OCI-LY7 (cell line): ENCODE results near the gene NBL1. TPM values are rescaled to one million over a fixed set of nuclear protein-coding genes. Genes with fewer than 3 reads are reported as not detected.
"Not testable (repeated sequence)": the region's sequence is repeated elsewhere in the genome, so short reads cannot be mapped to it uniquely, and the experiment has no call there.

Experiments used
- BruUV-seq: library from RNA; stranded (reverse); fragments of 400-500 nt; replicated peaks from 2 replicates; lab custom pipeline; 2021; lab: Mats Ljungman, UMichigan
- CTCF ChIA-PET: fragments of 300-600 bp; sonication (Branson Sonifier 250); formaldehyde crosslinking; loops from one replicate; lab custom pipeline; 2022; ENCODE audit warnings: antibody characterized with exemption; ENCODE audit not compliant: unreplicated experiment; lab: Charles Lee
- POLR2A ChIA-PET: fragments of 300-600 bp; sonication (Branson Sonifier 250); formaldehyde crosslinking; loops from one replicate; lab custom pipeline; 2022; ENCODE audit warnings: antibody characterized with exemption; lab: Charles Lee
- DNase-seq: peaks from one replicate; pipeline ENCODE4 v3.0.0-alpha.2; 2015; ENCODE audit warnings: low spot score
- H2AFZ ChIP-seq: fragments of 200-600 bp; sonication (generic), shearing (Covaris generic); 2 replicates; pipeline ENCODE4 v1.6.1; 2014; ENCODE audit warnings: mild to moderate bottlenecking, antibody characterized with exemption, low read length, moderate library complexity
- H3K27ac ChIP-seq: fragments of 200-600 bp; sonication (generic); 2 replicates; pipeline ENCODE4 v1.5.1; 2014; ENCODE audit warnings: mixed run types, low read depth, mild to moderate bottlenecking, moderate library complexity, low read length, inconsistent platforms; ENCODE audit not compliant: poor library complexity, severe bottlenecking
- H3K36me3 ChIP-seq: fragments of 200-600 bp; sonication (generic); 2 replicates; pipeline ENCODE4 v1.6.1; 2014; ENCODE audit warnings: mild to moderate bottlenecking, antibody characterized with exemption, low read length, moderate library complexity, mixed read lengths; ENCODE audit not compliant: insufficient read depth
- H3K4me1 ChIP-seq: fragments of 200-600 bp; sonication (generic); 2 replicates; pipeline ENCODE4 v1.5.1; 2014; ENCODE audit warnings: mild to moderate bottlenecking, low read length; ENCODE audit not compliant: insufficient read depth, poor library complexity, severe bottlenecking
- H3K4me2 ChIP-seq: fragments of 200-600 bp; sonication (generic); 2 replicates; pipeline ENCODE4 v1.6.1; 2014; ENCODE audit warnings: mild to moderate bottlenecking, low read length
- H3K4me3 ChIP-seq: fragments of 200-600 bp; sonication (generic); 2 replicates; pipeline ENCODE4 v1.5.1; 2014; ENCODE audit warnings: mild to moderate bottlenecking, low read depth, low read length; ENCODE audit not compliant: poor library complexity, severe bottlenecking
- H3K79me2 ChIP-seq: fragments of 200-600 bp; sonication (generic); 2 replicates; pipeline ENCODE4 v1.6.1; 2016; ENCODE audit warnings: low read depth, mild to moderate bottlenecking, low read length, moderate library complexity, mixed read lengths; ENCODE audit not compliant: insufficient read depth
- H3K9me2 ChIP-seq: fragments of 200-600 bp; sonication (generic); 2 replicates; pipeline ENCODE4 v1.6.1; 2016; ENCODE audit warnings: mild to moderate bottlenecking, low read length, mixed read lengths; ENCODE audit not compliant: insufficient read depth
- H3K9me3 ChIP-seq: fragments of 200-600 bp; sonication (generic); 2 replicates; pipeline ENCODE4 v1.6.1; 2014; ENCODE audit warnings: mild to moderate bottlenecking, mixed run types, low read length, mixed read lengths
- H4K20me1 ChIP-seq: fragments of 200-600 bp; sonication (generic); 2 replicates; pipeline ENCODE4 v1.6.1; 2014; ENCODE audit warnings: mild to moderate bottlenecking, antibody characterized with exemption, low read length, moderate library complexity, mixed read lengths; ENCODE audit not compliant: insufficient read depth
- EZH2phosphoT487 ChIP-seq: fragments of 200-600 bp; sonication (generic); IDR thresholded peaks from 2 replicates; pipeline ENCODE4 v1.6.1; 2018; ENCODE audit warnings: low read depth, borderline replicate concordance, mild to moderate bottlenecking, mixed run types, antibody characterized with exemption, low read length, moderate library complexity, mixed read lengths
- intact Hi-C: fragments of 100-400 bp; cut with micrococcal nuclease; formaldehyde crosslinking; loops from one replicate; pipeline ENCODE4 v1.10.0; 2022; ENCODE audit not compliant: unreplicated experiment
- total RNA-seq, 2 experiments: library from RNA; depleted of rRNA in 1 of 2; stranded (reverse); fragments of >200 nt in 1 of 2; shearing (Covaris generic) in 1 of 2; gene quantifications; 2 replicates each; pipeline ENCODE4 v1.2.3, GENCODE V29; 2014 to 2022
- TF ChIP-seq, protein P1 (sequence below): fragments of 200-600 bp; sonication (generic); conservative IDR thresholded peaks from 2 replicates; pipeline ENCODE4 v1.5.1; 2014; ENCODE audit warnings: mild to moderate bottlenecking, antibody characterized with exemption, low read length, moderate library complexity, mixed read lengths

NBL1 gene
- total RNA-seq, 2 experiments from 2014 or later = not detected

DNA sequence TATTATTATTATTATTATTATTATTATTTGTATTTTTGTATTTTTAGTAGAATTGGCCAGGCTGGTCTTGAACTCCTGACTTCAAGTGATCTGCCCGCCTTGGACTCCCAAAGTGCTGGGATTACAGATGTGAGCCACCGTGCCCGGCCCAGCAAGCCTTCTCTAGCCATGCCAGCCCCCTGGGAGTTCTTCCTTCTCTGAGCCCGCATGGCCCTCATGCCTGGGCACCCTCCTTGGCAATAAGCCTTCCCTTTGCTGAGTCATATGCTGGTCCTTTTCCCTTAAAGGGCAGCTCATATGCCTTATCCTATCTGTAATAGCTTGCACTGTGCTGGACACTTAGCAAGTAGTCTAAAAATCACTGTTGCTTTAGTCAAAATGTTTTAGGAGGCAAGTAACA is 8.5 kb upstream of the NBL1 start:
- no peaks in the 10 kb centered on the region for H3K9me3 ChIP-seq
- no peaks in the 10 kb centered on the region for H3K36me3 ChIP-seq
- no peaks in the 10 kb centered on the region for H3K4me1 ChIP-seq
- no peak overlapping the region for H3K4me3 ChIP-seq
- ChIA-PET CTCF (no interaction called here), POLR2A (no interaction called here)
- H3K27ac ChIP-seq = no peak overlapping the region
- TF ChIP-seq, protein P1, sequence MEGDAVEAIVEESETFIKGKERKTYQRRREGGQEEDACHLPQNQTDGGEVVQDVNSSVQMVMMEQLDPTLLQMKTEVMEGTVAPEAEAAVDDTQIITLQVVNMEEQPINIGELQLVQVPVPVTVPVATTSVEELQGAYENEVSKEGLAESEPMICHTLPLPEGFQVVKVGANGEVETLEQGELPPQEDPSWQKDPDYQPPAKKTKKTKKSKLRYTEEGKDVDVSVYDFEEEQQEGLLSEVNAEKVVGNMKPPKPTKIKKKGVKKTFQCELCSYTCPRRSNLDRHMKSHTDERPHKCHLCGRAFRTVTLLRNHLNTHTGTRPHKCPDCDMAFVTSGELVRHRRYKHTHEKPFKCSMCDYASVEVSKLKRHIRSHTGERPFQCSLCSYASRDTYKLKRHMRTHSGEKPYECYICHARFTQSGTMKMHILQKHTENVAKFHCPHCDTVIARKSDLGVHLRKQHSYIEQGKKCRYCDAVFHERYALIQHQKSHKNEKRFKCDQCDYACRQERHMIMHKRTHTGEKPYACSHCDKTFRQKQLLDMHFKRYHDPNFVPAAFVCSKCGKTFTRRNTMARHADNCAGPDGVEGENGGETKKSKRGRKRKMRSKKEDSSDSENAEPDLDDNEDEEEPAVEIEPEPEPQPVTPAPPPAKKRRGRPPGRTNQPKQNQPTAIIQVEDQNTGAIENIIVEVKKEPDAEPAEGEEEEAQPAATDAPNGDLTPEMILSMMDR = no peak
- no peak for TF ChIP-seq EZH2phosphoT487
- no peaks in the 10 kb centered on the region for H3K9me2 ChIP-seq
- no peaks in the 10 kb centered on the region for H4K20me1 ChIP-seq
- no TSS peak for BruUV-seq
- no peaks in the 10 kb centered on the region for H3K79me2 ChIP-seq
- no peak for DNase-seq
- intact Hi-C loops = no loop called here
- H2AFZ ChIP-seq = no peak overlapping the region
- H3K4me2 ChIP-seq = no peak overlapping the region

DNA sequence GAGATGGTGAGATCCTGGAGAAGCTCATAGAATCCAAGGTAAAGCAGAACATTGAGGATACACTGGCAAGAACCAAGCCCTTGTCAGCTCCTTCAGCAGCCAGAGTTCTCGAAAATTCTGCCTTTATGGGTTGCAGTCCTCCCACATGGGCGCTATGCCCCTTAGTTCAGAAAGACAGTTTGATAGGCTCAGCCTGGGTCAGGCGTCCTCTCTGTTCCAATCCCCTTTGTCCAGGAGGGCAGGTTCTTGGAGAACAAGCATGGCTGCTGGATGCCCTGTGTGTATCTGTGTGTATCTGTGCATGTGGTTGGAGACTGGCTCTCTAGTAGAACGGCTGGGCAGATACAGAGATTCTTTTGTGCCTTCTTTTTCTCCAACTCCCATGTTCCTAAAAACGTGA is 8.0 kb upstream of the NBL1 start:
- TF ChIP-seq, protein P1 = no peak
- TF ChIP-seq EZH2phosphoT487 = no peak
- ChIA-PET CTCF (no interaction called here), POLR2A (no interaction called here)
- no peak for DNase-seq
- Histone ChIP-seq H3K9me2 (no peaks in the 10 kb centered on the region), H3K9me3 (no peaks in the 10 kb centered on the region), H3K4me2 (no peak overlapping the region), H2AFZ (no peak overlapping the region), H3K36me3 (no peaks in the 10 kb centered on the region), H3K4me1 (no peaks in the 10 kb centered on the region), H3K79me2 (no peaks in the 10 kb centered on the region), H3K27ac (no peak overlapping the region), H4K20me1 (no peaks in the 10 kb centered on the region), H3K4me3 (no peak overlapping the region)
- BruUV-seq = no TSS peak
- intact Hi-C loops = no loop called here

DNA sequence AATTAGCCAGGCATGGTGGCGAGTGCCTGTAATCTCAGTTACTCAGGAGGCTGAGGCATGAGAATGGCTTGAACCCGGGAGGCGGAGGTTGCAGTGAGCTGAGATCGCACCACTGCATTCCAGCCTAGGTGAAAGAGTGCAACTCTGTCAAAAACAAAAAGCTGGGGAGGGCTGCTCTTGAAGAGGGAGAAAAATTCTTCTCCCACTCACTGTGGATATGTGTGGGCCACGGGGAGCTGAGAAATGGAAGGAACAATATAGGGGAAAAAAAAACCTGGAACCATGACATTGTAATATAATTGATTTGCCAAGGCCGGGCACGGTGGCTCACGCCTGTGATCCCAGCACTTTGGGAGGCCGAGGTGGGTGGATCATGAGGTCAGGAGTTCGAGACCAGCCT is 7.4 kb upstream of the NBL1 start:
- H3K4me1 ChIP-seq, H3K79me2 ChIP-seq, H3K9me2 ChIP-seq, H3K4me2 ChIP-seq, H4K20me1 ChIP-seq, H3K27ac ChIP-seq, H3K4me3 ChIP-seq, DNase-seq, H3K9me3 ChIP-seq, BruUV-seq, H2AFZ ChIP-seq, H3K36me3 ChIP-seq, POLR2A ChIA-PET, intact Hi-C loops, CTCF ChIA-PET: not testable (repeated sequence)
